ENCODE measurements around the gene DNAJC10.

The DNAJC10 gene

DNA sequence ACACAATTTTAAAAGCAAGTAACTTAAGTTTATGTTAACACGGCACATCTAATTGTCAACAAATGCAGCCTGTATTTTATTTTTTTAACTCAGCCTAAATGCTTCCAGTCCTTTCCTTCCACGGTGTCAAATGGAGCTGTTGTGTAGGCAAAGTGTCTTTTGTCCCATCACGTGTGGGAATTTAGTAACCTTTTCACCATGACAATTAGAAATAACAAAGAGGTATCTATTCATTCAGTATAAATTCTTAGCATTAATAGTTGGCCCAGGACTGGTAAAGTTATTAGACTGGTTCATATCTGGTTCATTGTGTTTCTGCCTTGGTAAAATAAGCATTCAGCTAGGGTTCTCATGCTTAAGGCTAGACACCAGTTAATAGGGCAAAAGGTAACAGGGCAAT is 102.4 kb downstream of the DNAJC10 start:
- no peak for TF ChIP-seq CTCF (IDR thresholded peaks at IDR 0.05; ENCODE audit: low read length)
- TF ChIP-seq EZH2 (optimal IDR thresholded peaks at IDR 0.05; ENCODE audit: low read depth, low read length): no peak
- no peak for TF ChIP-seq EZH2phosphoT487 (IDR thresholded peaks at IDR 0.05; ENCODE audit: low read length)
- Histone ChIP-seq H3K4me1 (ENCODE audit: low read length) (no peaks in the 10 kb centered on the region), H3K27ac (ENCODE audit: low read length) (no peak overlapping the region), H3K9me3 (replicated peaks; ENCODE audit: insufficient read depth, low read length) (no peaks in the 10 kb centered on the region; the same call in 1 of the 2 replicates), H3K36me3 (replicated peaks; ENCODE audit: insufficient read depth, low read length) (no peaks in the 10 kb centered on the region), H3K9ac (ENCODE audit: low read length) (no peak overlapping the region), H4K20me1 (ENCODE audit: insufficient read depth, low read length) (no peaks in the 10 kb centered on the region), H3K4me2 (ENCODE audit: low read depth, low read length) (no peak overlapping the region), H3F3A (ENCODE audit: insufficient read depth, low read length) (no peaks in the 10 kb centered on the region), H3K79me2 (ENCODE audit: low read length) (no peaks in the 10 kb centered on the region), H2AFZ (ENCODE audit: low read length) (no peak overlapping the region), H3K9me2 (replicated peaks; ENCODE audit: insufficient read depth, low read length) (no peaks in the 10 kb centered on the region), H3K4me3 (ENCODE audit: low read length) (no peak overlapping the region), H3K27me3 (replicated peaks; ENCODE audit: insufficient read depth, low read length) (no peaks in the 10 kb centered on the region)
- DNase-seq: no peak

- no peak overlapping the region for H3K27ac ChIP-seq (ENCODE audit: low read length)
Observed at GRCh38 chr2:182818925-182819324, 102.9 kb downstream of the DNAJC10 start.

GRCh38 chr2:182819412-182819811 is 103.4 kb downstream of the DNAJC10 start:
- no peak overlapping the region for H3K4me2 ChIP-seq (ENCODE audit: low read depth, low read length)
- DNase-seq: no peak
- H3K4me1 ChIP-seq (ENCODE audit: low read length): no peaks in the 10 kb centered on the region
- H3F3A ChIP-seq (ENCODE audit: insufficient read depth, low read length): no peaks in the 10 kb centered on the region
- no peaks in the 10 kb centered on the region for H4K20me1 ChIP-seq (ENCODE audit: insufficient read depth, low read length)
- no peak overlapping the region for H2AFZ ChIP-seq (ENCODE audit: low read length)
- no peak overlapping the region for H3K27ac ChIP-seq (ENCODE audit: low read length)
- no peak overlapping the region for H3K4me3 ChIP-seq (ENCODE audit: low read length)
- TF ChIP-seq CTCF (IDR thresholded peaks at IDR 0.05; ENCODE audit: low read length) (no peak), EZH2phosphoT487 (IDR thresholded peaks at IDR 0.05; ENCODE audit: low read length) (no peak), EZH2 (optimal IDR thresholded peaks at IDR 0.05; ENCODE audit: low read depth, low read length) (no peak)
- H3K9me3 ChIP-seq (replicated peaks; ENCODE audit: insufficient read depth, low read length): no peaks in the 10 kb centered on the region; the same call in 1 of the 2 replicates
- H3K9ac ChIP-seq (ENCODE audit: low read length): no peak overlapping the region
- no peaks in the 10 kb centered on the region for H3K36me3 ChIP-seq (replicated peaks; ENCODE audit: insufficient read depth, low read length)
- no peaks in the 10 kb centered on the region for H3K27me3 ChIP-seq (replicated peaks; ENCODE audit: insufficient read depth, low read length)
- H3K9me2 ChIP-seq (replicated peaks; ENCODE audit: insufficient read depth, low read length): no peaks in the 10 kb centered on the region
- H3K79me2 ChIP-seq (ENCODE audit: low read length): no peaks in the 10 kb centered on the region

More at GRCh38 chr2:182818925-182819324, 102.9 kb downstream of the DNAJC10 start:
- no peak overlapping the region for H3K4me2 ChIP-seq (ENCODE audit: low read depth, low read length)
- no peaks in the 10 kb centered on the region for H3K4me1 ChIP-seq (ENCODE audit: low read length)
- H4K20me1 ChIP-seq (ENCODE audit: insufficient read depth, low read length): no peaks in the 10 kb centered on the region
- H3K36me3 ChIP-seq (replicated peaks; ENCODE audit: insufficient read depth, low read length): no peaks in the 10 kb centered on the region
- no peaks in the 10 kb centered on the region for H3K9me2 ChIP-seq (replicated peaks; ENCODE audit: insufficient read depth, low read length)
- DNase-seq: no peak
- no peaks in the 10 kb centered on the region for H3K79me2 ChIP-seq (ENCODE audit: low read length)
- H3K27me3 ChIP-seq (replicated peaks; ENCODE audit: insufficient read depth, low read length): no peaks in the 10 kb centered on the region
- H3F3A ChIP-seq (ENCODE audit: insufficient read depth, low read length): no peaks in the 10 kb centered on the region
- H3K9ac ChIP-seq (ENCODE audit: low read length): no peak overlapping the region
- no peak overlapping the region for H2AFZ ChIP-seq (ENCODE audit: low read length)
- H3K9me3 ChIP-seq (replicated peaks; ENCODE audit: insufficient read depth, low read length): no peaks in the 10 kb centered on the region; the same call in 1 of the 2 replicates
- TF ChIP-seq EZH2 (optimal IDR thresholded peaks at IDR 0.05; ENCODE audit: low read depth, low read length) (no peak), EZH2phosphoT487 (IDR thresholded peaks at IDR 0.05; ENCODE audit: low read length) (no peak), CTCF (IDR thresholded peaks at IDR 0.05; ENCODE audit: low read length) (no peak)
- H3K4me3 ChIP-seq (ENCODE audit: low read length): no peak overlapping the region
